ENCODE measurements around the gene XPR1.

Gene XPR1

GRCh38 chr1:180841415-180841814 lies 209.6 kb downstream of the XPR1 start:
- no peak for DNase-seq (ENCODE audit: extremely low read depth, insufficient read length)
- no peaks in the 10 kb centered on the region for H3K27me3 ChIP-seq (replicated peaks; ENCODE audit: control insufficient read depth, insufficient read depth, low read length)
- H3K4me3 ChIP-seq (replicated peaks; ENCODE audit: low read depth, low read length): no peak overlapping the region
- no peaks in the 10 kb centered on the region for H3K36me3 ChIP-seq (ENCODE audit: control insufficient read depth, insufficient read depth, low read length)
- TF ChIP-seq, protein P1, sequence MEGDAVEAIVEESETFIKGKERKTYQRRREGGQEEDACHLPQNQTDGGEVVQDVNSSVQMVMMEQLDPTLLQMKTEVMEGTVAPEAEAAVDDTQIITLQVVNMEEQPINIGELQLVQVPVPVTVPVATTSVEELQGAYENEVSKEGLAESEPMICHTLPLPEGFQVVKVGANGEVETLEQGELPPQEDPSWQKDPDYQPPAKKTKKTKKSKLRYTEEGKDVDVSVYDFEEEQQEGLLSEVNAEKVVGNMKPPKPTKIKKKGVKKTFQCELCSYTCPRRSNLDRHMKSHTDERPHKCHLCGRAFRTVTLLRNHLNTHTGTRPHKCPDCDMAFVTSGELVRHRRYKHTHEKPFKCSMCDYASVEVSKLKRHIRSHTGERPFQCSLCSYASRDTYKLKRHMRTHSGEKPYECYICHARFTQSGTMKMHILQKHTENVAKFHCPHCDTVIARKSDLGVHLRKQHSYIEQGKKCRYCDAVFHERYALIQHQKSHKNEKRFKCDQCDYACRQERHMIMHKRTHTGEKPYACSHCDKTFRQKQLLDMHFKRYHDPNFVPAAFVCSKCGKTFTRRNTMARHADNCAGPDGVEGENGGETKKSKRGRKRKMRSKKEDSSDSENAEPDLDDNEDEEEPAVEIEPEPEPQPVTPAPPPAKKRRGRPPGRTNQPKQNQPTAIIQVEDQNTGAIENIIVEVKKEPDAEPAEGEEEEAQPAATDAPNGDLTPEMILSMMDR (IDR thresholded peaks at IDR 0.05; ENCODE audit: insufficient read depth, low read length, poor library complexity, severe bottlenecking): no peak

- no peak overlapping the region for H3K4me3 ChIP-seq (replicated peaks; ENCODE audit: low read depth, low read length)
- DNase-seq (ENCODE audit: extremely low read depth, insufficient read length): no peak
- TF ChIP-seq, protein P1 (IDR thresholded peaks at IDR 0.05; ENCODE audit: insufficient read depth, low read length, poor library complexity, severe bottlenecking): no peak
These were observed 210.2 kb downstream of the XPR1 start for GRCh38 chr1:180842052-180842451.

GRCh38 chr1:180842491-180843275 lies 210.9 kb downstream of the XPR1 start:
- H3K4me3 ChIP-seq (replicated peaks; ENCODE audit: low read depth, low read length): no peak overlapping the region
- DNase-seq (ENCODE audit: extremely low read depth, insufficient read length): no peak
- TF ChIP-seq, protein P1 (IDR thresholded peaks at IDR 0.05; ENCODE audit: insufficient read depth, low read length, poor library complexity, severe bottlenecking): no peak
- H3K27me3 ChIP-seq (replicated peaks; ENCODE audit: control insufficient read depth, insufficient read depth, low read length): no peaks in the 10 kb centered on the region
- H3K36me3 ChIP-seq (ENCODE audit: control insufficient read depth, insufficient read depth, low read length): no peaks in the 10 kb centered on the region

More at GRCh38 chr1:180842052-180842451, 210.2 kb downstream of the XPR1 start:
- Histone ChIP-seq H3K27me3 (replicated peaks; ENCODE audit: control insufficient read depth, insufficient read depth, low read length) (no peaks in the 10 kb centered on the region), H3K36me3 (ENCODE audit: control insufficient read depth, insufficient read depth, low read length) (no peaks in the 10 kb centered on the region)

GRCh38 chr1:180845352-180845751 lies 213.5 kb downstream of the XPR1 start:
- Histone ChIP-seq H3K4me3 (replicated peaks; ENCODE audit: low read depth, low read length) (no peak overlapping the region), H3K36me3 (ENCODE audit: control insufficient read depth, insufficient read depth, low read length) (no peaks in the 10 kb centered on the region), H3K27me3 (replicated peaks; ENCODE audit: control insufficient read depth, insufficient read depth, low read length) (no peaks in the 10 kb centered on the region)
- no peak for DNase-seq (ENCODE audit: extremely low read depth, insufficient read length)
- TF ChIP-seq, protein P1 (IDR thresholded peaks at IDR 0.05; ENCODE audit: insufficient read depth, low read length, poor library complexity, severe bottlenecking): no peak

DNA sequence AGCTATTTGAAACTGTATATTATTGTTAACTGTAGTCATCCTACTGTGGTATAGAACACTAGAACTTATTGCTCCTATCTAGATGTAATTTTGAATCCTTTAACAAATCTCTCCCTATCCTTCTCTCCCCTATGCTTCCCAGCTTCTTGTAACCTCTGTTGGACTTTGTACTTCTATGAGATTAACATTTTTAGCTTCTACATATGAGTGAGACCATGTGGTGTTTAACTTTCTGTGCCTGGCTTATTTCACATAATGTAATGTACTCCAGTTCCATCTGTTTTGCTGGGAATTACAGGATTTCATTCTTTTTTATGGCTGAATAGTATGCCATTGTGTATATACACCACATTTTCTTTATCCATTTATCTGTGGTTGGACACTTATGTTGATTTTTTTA lies 216.4 kb downstream of the XPR1 start:
- no peak overlapping the region for H3K4me3 ChIP-seq (replicated peaks; ENCODE audit: low read depth, low read length)
- no peak for DNase-seq (ENCODE audit: extremely low read depth, insufficient read length)
- TF ChIP-seq, protein P1 (IDR thresholded peaks at IDR 0.05; ENCODE audit: insufficient read depth, low read length, poor library complexity, severe bottlenecking): no peak

More for the DNA sequence above, 216.4 kb downstream of the XPR1 start:
- no peaks in the 10 kb centered on the region for H3K36me3 ChIP-seq (ENCODE audit: control insufficient read depth, insufficient read depth, low read length)
- H3K27me3 ChIP-seq (replicated peaks; ENCODE audit: control insufficient read depth, insufficient read depth, low read length): no peaks in the 10 kb centered on the region
